H9 (cell line): ENCODE data around the gene BAZ2A. TPM values are rescaled to one million over a fixed set of nuclear protein-coding genes. Genes with fewer than 3 reads are reported as not detected.

Source experiments
- DNase-seq: peaks from one replicate; pipeline ENCODE4 v3.0.0-alpha.2; 2017
- H2AFZ ChIP-seq: one replicate; pipeline ENCODE4 v1.6.1; 2013; ENCODE audit warnings: mild to moderate bottlenecking, low read length, control low read depth, moderate library complexity
- H2AK5ac ChIP-seq: 2 replicates; pipeline ENCODE4 v1.6.1; 2013; ENCODE audit warnings: low read length, control low read depth, mixed read lengths; ENCODE audit not compliant: insufficient read length
- H2BK120ac ChIP-seq: one replicate; pipeline ENCODE4 v1.6.1; 2013; ENCODE audit warnings: low read depth, mild to moderate bottlenecking, low read length, control low read depth, inconsistent platforms; ENCODE audit not compliant: poor library complexity, severe bottlenecking
- H2BK12ac ChIP-seq: 2 replicates; pipeline ENCODE4 v1.6.1; 2013; ENCODE audit warnings: low read length, control low read depth, mixed read lengths, low read depth; ENCODE audit not compliant: insufficient read length
- H2BK15ac ChIP-seq: 2 replicates; pipeline ENCODE4 v1.6.1; 2013; ENCODE audit warnings: low read depth, low read length, control low read depth
- H2BK20ac ChIP-seq: one replicate; pipeline ENCODE4 v1.6.1; 2013; ENCODE audit warnings: low read depth, mild to moderate bottlenecking, low read length, control low read depth, inconsistent platforms; ENCODE audit not compliant: poor library complexity, severe bottlenecking
- H2BK5ac ChIP-seq: 2 replicates; pipeline ENCODE4 v1.6.1; 2013; ENCODE audit warnings: low read length, control low read depth, mixed read lengths; ENCODE audit not compliant: insufficient read length
- H3K14ac ChIP-seq: 2 replicates; pipeline ENCODE4 v1.6.1; 2013; ENCODE audit warnings: low read length, control low read depth; ENCODE audit not compliant: insufficient read depth
- H3K18ac ChIP-seq: 2 replicates; pipeline ENCODE4 v1.6.1; 2013; ENCODE audit warnings: low read depth, mild to moderate bottlenecking, mixed read lengths, low read length, control low read depth; ENCODE audit not compliant: insufficient read length
- H3K23ac ChIP-seq: 2 replicates; pipeline ENCODE4 v1.6.1; 2013; ENCODE audit warnings: low read length, control low read depth, mixed read lengths, low read depth; ENCODE audit not compliant: insufficient read length
- H3K23me2 ChIP-seq: 2 replicates; pipeline ENCODE4 v1.6.1; 2013; ENCODE audit warnings: low read depth, mild to moderate bottlenecking, mixed read lengths, low read length, control low read depth; ENCODE audit not compliant: insufficient read length, poor library complexity, severe bottlenecking
- H3K27ac ChIP-seq: 2 replicates; pipeline ENCODE4 v1.5.1; 2013; ENCODE audit warnings: low read length, control low read depth, mixed read lengths, low read depth; ENCODE audit not compliant: insufficient read length
- H3K27me3 ChIP-seq: 2 replicates; pipeline ENCODE4 v1.6.1; 2013; ENCODE audit warnings: low read length, control low read depth, inconsistent platforms; ENCODE audit not compliant: insufficient read depth
- H3K4ac ChIP-seq: 2 replicates; pipeline ENCODE4 v1.6.1; 2013; ENCODE audit warnings: low read depth, mild to moderate bottlenecking, control low read depth, inconsistent platforms, low read length, moderate library complexity
- H3K4me1 ChIP-seq: 2 replicates; pipeline ENCODE4 v1.6.1; 2013; ENCODE audit warnings: low read length, control low read depth, inconsistent platforms; ENCODE audit not compliant: insufficient read depth
- H3K4me2 ChIP-seq: 2 replicates; pipeline ENCODE4 v1.6.1; 2013; ENCODE audit warnings: low read length, control low read depth, mixed read lengths; ENCODE audit not compliant: insufficient read length, insufficient read depth
- H3K56ac ChIP-seq: 2 replicates; pipeline ENCODE4 v1.6.1; 2013; ENCODE audit warnings: low read depth, mild to moderate bottlenecking, mixed read lengths, low read length, control low read depth; ENCODE audit not compliant: insufficient read length
- H3K79me1 ChIP-seq: 2 replicates; pipeline ENCODE4 v1.6.1; 2013; ENCODE audit warnings: low read depth, mild to moderate bottlenecking, moderate library complexity, low read length, control low read depth, inconsistent platforms; ENCODE audit not compliant: insufficient read depth, poor library complexity, severe bottlenecking
- H3K79me2 ChIP-seq: 2 replicates; pipeline ENCODE4 v1.6.1; 2013; ENCODE audit warnings: low read length, control low read depth, inconsistent platforms; ENCODE audit not compliant: insufficient read depth
- H3K9ac ChIP-seq: 2 replicates; pipeline ENCODE4 v1.6.1; 2013; ENCODE audit warnings: low read length, control low read depth, mixed read lengths; ENCODE audit not compliant: insufficient read length; ENCODE audit errors: extremely low read depth
- H3K9me3 ChIP-seq: one replicate; pipeline ENCODE4 v1.6.1; 2013; ENCODE audit warnings: low read depth, low read length, inconsistent platforms; ENCODE audit not compliant: control insufficient read depth
- H3T11ph ChIP-seq: one replicate; pipeline ENCODE4 v1.6.1; 2013; ENCODE audit warnings: mild to moderate bottlenecking, low read length, control low read depth, inconsistent platforms
- H4K20me1 ChIP-seq: one replicate; pipeline ENCODE4 v1.6.1; 2013; ENCODE audit not compliant: control insufficient read depth, insufficient read length, insufficient read depth
- H4K5ac ChIP-seq: 2 replicates; pipeline ENCODE4 v1.6.1; 2013; ENCODE audit warnings: low read depth, mild to moderate bottlenecking, mixed read lengths, low read length, control low read depth; ENCODE audit not compliant: insufficient read length
- H4K8ac ChIP-seq: replicated peaks from 2 replicates; pipeline ENCODE4 v1.6.1; 2013; ENCODE audit warnings: low read length, control low read depth, mixed read lengths, low read depth; ENCODE audit not compliant: insufficient read length
- H4K91ac ChIP-seq: 2 replicates; pipeline ENCODE4 v1.6.1; 2013; ENCODE audit warnings: low read depth, mild to moderate bottlenecking, moderate library complexity, mixed read lengths, low read length, control low read depth; ENCODE audit not compliant: insufficient read length
- H3K27ac Mint-ChIP-seq, 3 experiments: 2 replicates in 2 of 3; 3 replicates in 1 of 3; pipeline ENCODE4 v1.8.0; 2020 to 2021; ENCODE audit warnings: mixed read lengths in 3 of 3, mild to moderate bottlenecking in 1 of 3, moderate library complexity in 1 of 3
- H3K27me3 Mint-ChIP-seq: 2 replicates; pipeline ENCODE4 v1.8.0; 2021; ENCODE audit warnings: low read depth, mild to moderate bottlenecking, moderate library complexity, mixed read lengths
- H3K36me3 Mint-ChIP-seq, 3 experiments: 2 replicates in 2 of 3; 3 replicates in 1 of 3; pipeline ENCODE4 v1.8.0; 2020 to 2021; ENCODE audit warnings: low read depth in 3 of 3, mixed read lengths in 3 of 3; ENCODE audit not compliant: insufficient read depth in 1 of 3
- H3K4me1 Mint-ChIP-seq, 2 experiments: 2 replicates each; pipeline ENCODE4 v1.8.0; 2020; ENCODE audit warnings: mixed read lengths in 2 of 2
- H3K4me3 Mint-ChIP-seq, 2 experiments: 2 replicates in 1 of 2; 3 replicates in 1 of 2; pipeline ENCODE4 v1.8.0; 2020 to 2021; ENCODE audit warnings: mild to moderate bottlenecking in 2 of 2, mixed read lengths in 2 of 2, moderate library complexity in 1 of 2
- H3K9me3 Mint-ChIP-seq, 2 experiments: 2 replicates in 1 of 2; 3 replicates in 1 of 2; pipeline ENCODE4 v1.8.0; 2020; ENCODE audit warnings: mild to moderate bottlenecking in 2 of 2, mixed read lengths in 2 of 2, moderate library complexity in 1 of 2
- WGBS: extraction: QIAGEN DNeasy Blood & Tissue Kit; methylation state at CpG from one replicate; pipeline ENCODE4 v1.1.7; 2013; ENCODE audit warnings: missing lambda C conversion rate, low lambda C conversion rate, mixed read lengths; ENCODE audit not compliant: insufficient read length; ENCODE audit errors: extremely low coverage; 5-methylcytosine and 5-hydroxymethylcytosine counted together
- total RNA-seq: library from RNA; stranded (reverse); gene quantifications from 2 replicates; pipeline ENCODE4 v1.2.1, GENCODE V29; 2021
- TF ChIP-seq, protein P1 (sequence below): fragments of 200-600 bp; sonication (generic); conservative IDR thresholded peaks from 3 replicates; pipeline ENCODE4 v1.8.0; 2021; ENCODE audit warnings: antibody characterized with exemption, mild to moderate bottlenecking

The BAZ2A gene
- total RNA-seq, 1 experiment from 2014 or later = 108 TPM

DNA sequence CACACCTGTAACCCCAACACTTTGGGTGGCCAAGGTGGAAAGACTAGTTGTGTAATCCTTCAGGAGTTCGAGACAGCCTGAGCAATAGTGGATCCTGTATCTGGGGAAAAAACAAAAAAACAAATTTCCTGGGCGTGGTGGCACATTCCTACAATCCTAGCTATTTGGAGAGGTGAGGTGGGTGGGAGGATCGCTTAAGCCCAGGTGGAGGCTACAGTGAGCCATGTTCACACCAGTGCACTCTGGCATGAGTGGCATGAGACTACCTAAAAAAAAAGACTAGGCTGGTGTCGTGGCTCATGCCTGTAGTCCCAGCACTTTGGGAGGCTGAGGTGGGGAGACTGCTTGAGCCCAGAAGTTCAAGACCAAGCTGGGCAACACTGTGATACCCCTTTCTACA is 40.7 kb upstream of the BAZ2A start:
- Histone ChIP-seq H3K23me2 (no peaks in the 10 kb centered on the region), H3K14ac (no peak overlapping the region), H3K79me2 (peaks cover 6% of the 10 kb centered on the region; the same call in 1 of the 2 replicates), H3T11ph (no peak overlapping the region), H2AFZ (no peak overlapping the region), H3K9ac (no peak overlapping the region), H2BK15ac (no peak overlapping the region), H3K18ac (no peak overlapping the region), H3K4me2 (no peak overlapping the region), H3K9me3 (no peaks in the 10 kb centered on the region), H4K20me1 (no peaks in the 10 kb centered on the region), H3K4ac (no peak overlapping the region), H4K5ac (no peak overlapping the region), H2BK120ac (no peak overlapping the region), H2BK12ac (no peak overlapping the region), H4K91ac (no peak overlapping the region), H3K27ac (no peak overlapping the region), H3K79me1 (peaks cover 7% of the 10 kb centered on the region), H3K56ac (no peak overlapping the region), H2BK20ac (no peak overlapping the region), H3K4me1 (no peaks in the 10 kb centered on the region), H2BK5ac (no peak overlapping the region), H3K23ac (no peak overlapping the region), H4K8ac (no peak overlapping the region), H2AK5ac (no peak overlapping the region), H3K27me3 (no peaks in the 10 kb centered on the region)
- H3K27ac Mint-ChIP-seq = peak overlapping the region in 1 of 3 experiments; percentile 82; a peak in 1 of 7 replicates
- WGBS = no CpG with 5 or more reads among the region's 4 CpGs
- DNase-seq = no peak
- TF ChIP-seq, protein P1, sequence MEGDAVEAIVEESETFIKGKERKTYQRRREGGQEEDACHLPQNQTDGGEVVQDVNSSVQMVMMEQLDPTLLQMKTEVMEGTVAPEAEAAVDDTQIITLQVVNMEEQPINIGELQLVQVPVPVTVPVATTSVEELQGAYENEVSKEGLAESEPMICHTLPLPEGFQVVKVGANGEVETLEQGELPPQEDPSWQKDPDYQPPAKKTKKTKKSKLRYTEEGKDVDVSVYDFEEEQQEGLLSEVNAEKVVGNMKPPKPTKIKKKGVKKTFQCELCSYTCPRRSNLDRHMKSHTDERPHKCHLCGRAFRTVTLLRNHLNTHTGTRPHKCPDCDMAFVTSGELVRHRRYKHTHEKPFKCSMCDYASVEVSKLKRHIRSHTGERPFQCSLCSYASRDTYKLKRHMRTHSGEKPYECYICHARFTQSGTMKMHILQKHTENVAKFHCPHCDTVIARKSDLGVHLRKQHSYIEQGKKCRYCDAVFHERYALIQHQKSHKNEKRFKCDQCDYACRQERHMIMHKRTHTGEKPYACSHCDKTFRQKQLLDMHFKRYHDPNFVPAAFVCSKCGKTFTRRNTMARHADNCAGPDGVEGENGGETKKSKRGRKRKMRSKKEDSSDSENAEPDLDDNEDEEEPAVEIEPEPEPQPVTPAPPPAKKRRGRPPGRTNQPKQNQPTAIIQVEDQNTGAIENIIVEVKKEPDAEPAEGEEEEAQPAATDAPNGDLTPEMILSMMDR = no peak
- H3K4me3 Mint-ChIP-seq = no peak overlapping the region
- H3K4me1 Mint-ChIP-seq = peaks cover 0 to 3% of the 10 kb centered on the region in 2 experiments; a peak in 1 of 4 replicates
- H3K27me3 Mint-ChIP-seq = no peaks in the 10 kb centered on the region
- peaks cover 44 to 81% (median 68%) of the 10 kb centered on the region in 3 experiments; a peak in 6 of 7 replicates for H3K36me3 Mint-ChIP-seq
- H3K9me3 Mint-ChIP-seq = no peaks in the 10 kb centered on the region
